NCI-H2196 (cell line): ENCODE data around the gene GABRG3.

Experiments used
- DNase-seq: peaks from one replicate; lab custom pipeline; 2025; ENCODE audit not compliant: unreplicated experiment; lab: John Stamatoyannopoulos, UW

The GABRG3 gene

GRCh38 chr15:27237319-27237939 is 266.4 kb downstream of the GABRG3 start:
- DNase-seq: no peak

GRCh38 chr15:27238209-27238608 is 267.2 kb downstream of the GABRG3 start:
- no peak for DNase-seq

DNA sequence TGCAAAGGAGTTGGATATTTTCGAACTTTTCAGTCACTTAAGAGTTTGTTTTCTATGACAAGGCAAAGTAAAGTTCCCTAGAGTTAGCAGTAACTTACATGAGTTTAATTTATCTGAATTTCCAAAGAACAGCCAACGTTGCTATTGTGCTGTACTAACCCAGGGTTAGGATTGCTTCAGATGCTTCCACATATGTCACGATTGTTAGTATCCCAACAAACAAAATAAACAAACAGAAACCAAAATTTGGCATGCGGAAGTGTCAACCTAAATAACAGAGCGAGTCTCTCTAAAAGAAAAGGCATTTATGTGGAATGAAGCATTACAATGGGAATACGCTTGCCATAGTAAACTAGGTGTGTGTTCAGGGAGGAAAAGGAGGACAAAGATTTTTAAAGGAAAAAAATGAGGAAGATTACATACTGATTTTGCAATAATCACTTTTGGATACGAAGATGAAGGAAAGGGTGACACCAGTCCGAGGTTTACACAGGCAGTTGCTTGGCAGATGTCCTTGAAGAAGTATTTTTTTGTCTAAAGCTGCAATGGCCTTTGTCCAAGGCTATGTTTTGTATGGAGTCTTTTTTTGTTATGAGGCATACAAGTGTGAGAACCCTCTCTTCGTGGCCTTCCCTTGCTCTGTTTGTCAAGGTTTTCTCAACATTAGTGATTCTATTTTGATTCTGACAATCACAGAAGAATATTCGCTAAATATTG is 267.9 kb downstream of the GABRG3 start:
- DNase-seq: no peak

- DNase-seq: no peak
These were observed 271.0 kb downstream of the GABRG3 start for GRCh38 chr15:27241943-27242342.

- DNase-seq: no peak
These were observed 273.1 kb downstream of the GABRG3 start for GRCh38 chr15:27244047-27244446.

DNA sequence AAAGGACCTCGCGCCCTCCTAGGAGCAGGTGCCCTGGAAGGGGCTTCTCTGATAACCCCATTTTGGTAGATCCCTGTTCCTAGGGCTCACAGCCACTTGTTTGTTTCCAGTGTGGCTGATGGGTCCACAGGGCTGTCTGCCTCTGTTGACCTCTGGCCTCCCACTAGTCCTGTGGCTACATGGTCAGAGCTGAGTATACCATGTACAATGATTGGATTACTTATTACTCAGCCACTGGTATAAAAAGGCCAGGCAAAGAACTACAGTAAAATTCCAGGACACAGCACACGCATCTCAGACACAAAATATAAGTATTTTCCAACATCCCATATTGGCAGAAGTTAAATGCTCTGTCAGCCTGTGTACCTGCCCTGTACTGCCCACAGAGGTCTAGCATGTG is 277.3 kb downstream of the GABRG3 start:
- DNase-seq: no peak

DNA sequence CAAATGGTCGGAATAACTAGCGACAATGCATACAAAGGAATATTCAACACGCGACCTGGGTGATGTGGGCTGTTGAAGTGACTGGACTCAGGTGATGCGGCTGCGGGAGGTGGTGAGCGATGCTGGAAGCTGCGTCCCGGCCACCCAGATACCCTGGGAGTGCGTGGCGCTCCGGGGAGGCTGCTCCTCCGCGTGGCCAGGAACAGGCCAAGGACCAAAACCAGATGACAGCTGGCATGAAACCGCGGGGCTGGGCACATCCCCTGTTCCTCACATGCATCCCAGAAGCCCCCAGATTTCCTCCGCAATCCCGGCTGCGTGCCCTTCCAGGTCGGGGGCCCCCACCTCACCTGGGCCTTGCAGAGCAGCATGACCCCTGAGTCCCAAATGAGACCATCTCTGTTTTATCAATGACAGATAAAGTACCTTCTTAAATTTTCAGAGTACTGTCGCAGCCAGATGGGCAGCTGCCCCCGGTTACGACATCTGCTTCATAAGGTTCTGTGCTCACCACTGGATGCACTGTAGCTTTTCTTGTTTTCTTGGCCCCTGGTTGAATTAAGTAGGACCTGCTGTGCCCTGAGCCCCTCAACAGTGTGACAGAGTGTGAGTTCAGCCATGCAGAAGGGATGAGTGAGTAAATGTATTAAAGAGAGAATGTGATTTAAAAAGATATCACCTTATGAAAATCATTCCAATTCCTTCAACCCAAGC is 278.2 kb downstream of the GABRG3 start:
- DNase-seq: no peak

GRCh38 chr15:27249760-27250109 is 278.8 kb downstream of the GABRG3 start:
- no peak for DNase-seq

DNA sequence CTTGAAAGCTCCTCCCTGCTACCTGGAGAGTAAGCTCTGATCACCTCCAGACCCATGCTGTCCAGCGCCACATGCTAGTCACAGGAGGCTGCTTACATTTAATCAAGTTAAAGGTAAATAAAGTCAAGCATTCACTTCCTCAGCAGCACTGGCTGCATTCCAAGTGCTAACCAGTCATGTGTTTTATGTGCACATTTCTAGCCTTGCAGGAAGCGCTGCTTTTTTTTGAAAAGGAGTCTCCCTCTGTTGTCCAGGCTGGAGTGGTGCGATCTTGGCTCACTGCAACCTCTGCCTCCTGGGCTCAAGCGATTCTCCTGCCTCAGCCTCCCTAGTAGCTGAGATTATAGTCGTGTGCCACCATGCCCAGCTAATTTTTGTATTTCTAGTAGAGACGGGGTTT is 279.2 kb downstream of the GABRG3 start:
- peak; percentile 41 for DNase-seq

DNA sequence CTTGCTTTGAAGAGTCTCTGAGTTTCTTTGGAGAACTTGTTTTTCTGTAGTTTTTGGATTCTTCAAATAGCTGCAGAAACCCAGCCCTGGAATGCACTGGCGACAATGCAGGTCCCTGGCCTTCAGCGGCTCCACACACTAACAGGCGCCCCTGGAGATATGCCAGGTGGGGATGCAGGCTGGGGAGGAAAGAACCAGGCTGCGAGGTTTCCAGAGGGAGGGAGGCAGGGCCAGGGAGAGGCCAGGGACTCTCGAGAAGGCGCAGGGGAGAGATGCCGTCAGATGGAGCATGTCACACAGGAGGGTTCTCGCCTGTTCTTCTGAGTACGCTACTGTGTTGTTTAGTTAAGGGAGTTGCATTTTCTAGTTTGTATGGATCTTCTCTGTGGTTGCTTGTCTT is 283.1 kb downstream of the GABRG3 start:
- DNase-seq: no peak

DNA sequence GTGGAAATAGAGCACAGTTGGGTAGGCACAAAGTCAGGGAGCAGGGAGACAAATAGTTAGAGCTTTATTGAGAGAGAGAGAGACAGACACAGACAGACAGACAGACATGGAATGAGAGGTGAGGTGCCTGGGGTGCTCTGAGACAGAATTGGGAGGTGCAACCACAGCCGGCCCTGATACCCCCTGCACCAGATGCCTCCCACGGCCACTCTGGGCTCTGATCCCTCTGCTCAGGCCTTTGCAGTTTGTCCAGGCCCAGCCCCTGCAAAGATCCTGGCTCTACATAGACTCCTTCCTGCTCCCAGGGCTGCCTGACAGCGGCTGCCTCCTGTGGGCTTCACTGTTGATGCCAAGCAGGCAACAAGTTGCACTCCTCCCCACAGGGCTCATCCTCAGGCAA is 283.8 kb downstream of the GABRG3 start:
- DNase-seq: no peak

GRCh38 chr15:27256446-27256845 is 285.5 kb downstream of the GABRG3 start:
- DNase-seq: no peak

GRCh38 chr15:27258287-27258686 is 287.3 kb downstream of the GABRG3 start:
- DNase-seq: no peak

GRCh38 chr15:27260523-27260922 is 289.5 kb downstream of the GABRG3 start:
- DNase-seq: no peak

DNA sequence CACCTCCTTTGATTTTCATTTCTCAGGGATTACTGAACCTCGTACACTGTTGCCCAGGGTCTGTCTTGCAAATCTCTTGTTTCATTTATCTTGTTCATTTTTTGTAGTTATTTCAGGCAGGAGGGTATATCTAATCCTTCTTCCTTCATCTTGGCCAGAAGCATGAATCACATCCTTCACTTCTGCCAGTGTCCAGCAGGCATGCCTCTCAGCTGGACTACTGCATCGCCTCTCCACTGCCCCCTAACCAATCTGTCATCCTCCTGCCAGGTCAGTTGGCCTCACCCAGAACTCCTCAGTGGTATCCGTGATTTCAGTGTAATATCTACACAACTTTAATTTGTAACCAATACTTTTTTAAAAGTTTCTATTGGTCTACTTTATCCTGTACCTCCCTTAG is 297.9 kb downstream of the GABRG3 start:
- no peak for DNase-seq

- DNase-seq: no peak
These were observed 300.3 kb downstream of the GABRG3 start for GRCh38 chr15:27271258-27271657.

DNA sequence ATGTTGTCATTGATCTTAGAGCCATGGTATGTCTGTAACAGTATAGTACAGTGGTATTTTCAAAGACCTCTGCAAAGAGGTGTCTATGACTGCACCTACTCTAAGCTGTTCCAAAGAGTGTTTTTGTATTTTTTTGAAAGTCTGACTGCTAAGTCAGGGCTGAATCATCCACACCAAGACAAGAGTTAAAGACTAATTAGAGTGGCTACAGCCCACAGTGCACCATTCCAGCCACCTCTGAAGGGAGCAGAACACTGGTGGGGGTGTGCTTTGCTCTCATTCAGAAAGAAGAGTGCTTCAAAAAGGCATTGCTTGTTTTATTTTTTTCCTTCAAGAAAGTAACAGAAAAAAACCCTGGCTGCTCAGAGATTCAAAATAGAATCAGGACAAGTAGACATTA is 301.4 kb downstream of the GABRG3 start:
- DNase-seq: no peak

GRCh38 chr15:27273506-27273905 is 302.5 kb downstream of the GABRG3 start:
- DNase-seq: no peak

- DNase-seq: peak; percentile 3
These were observed 307.8 kb downstream of the GABRG3 start for GRCh38 chr15:27278761-27279160.

DNA sequence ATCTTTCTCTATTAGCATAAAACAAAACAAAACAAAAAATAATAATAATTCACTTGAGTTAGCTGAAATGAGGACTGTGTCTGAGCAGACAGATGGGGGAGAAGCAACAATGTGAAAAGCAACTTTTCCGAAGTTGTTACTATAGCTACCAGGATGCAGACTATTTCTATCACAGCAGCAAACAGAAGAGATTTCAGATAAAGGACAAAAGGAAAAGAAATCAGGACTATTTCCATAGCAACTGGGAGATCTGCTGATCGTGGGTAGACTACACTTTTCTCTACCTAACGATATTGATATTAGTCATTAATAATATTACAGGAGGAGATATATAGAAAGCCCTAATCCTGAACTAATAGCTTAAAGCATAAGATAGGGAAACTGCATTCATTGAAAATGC is 321.7 kb downstream of the GABRG3 start:
- no peak for DNase-seq

DNA sequence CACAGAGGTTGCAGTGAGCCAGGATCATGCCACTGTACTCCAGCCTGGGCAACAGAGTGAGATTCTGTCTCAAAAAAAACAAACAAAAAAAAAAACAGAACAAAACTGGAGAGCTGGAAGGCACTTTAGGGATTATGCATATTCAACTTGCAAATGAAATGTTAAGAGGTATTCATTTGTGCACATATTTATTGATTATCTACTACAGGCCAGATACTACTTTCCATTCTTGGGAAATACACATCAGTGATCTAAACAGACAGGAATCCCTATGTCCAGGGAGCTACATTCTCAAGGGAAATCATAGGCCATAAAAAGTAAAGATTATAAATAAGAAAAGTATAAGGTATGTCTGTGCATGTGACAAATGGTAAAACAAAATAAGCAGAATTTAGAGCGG is 322.6 kb downstream of the GABRG3 start:
- DNase-seq: no peak

GRCh38 chr15:27317736-27318135 is 346.8 kb downstream of the GABRG3 start:
- no peak for DNase-seq
